ENCODE data around the gene APOBEC4.

GRCh38 chr1:183638649-183639387, 14.3 kb downstream of the APOBEC4 start:
- TF ChIP-seq POLR2A (IDR thresholded peaks at IDR 0.05) (no peak), EP300 (IDR thresholded peaks at IDR 0.05) (no peak), POLR2AphosphoS5 (IDR thresholded peaks at IDR 0.05) (no peak)
- TF ChIP-seq, protein P1, sequence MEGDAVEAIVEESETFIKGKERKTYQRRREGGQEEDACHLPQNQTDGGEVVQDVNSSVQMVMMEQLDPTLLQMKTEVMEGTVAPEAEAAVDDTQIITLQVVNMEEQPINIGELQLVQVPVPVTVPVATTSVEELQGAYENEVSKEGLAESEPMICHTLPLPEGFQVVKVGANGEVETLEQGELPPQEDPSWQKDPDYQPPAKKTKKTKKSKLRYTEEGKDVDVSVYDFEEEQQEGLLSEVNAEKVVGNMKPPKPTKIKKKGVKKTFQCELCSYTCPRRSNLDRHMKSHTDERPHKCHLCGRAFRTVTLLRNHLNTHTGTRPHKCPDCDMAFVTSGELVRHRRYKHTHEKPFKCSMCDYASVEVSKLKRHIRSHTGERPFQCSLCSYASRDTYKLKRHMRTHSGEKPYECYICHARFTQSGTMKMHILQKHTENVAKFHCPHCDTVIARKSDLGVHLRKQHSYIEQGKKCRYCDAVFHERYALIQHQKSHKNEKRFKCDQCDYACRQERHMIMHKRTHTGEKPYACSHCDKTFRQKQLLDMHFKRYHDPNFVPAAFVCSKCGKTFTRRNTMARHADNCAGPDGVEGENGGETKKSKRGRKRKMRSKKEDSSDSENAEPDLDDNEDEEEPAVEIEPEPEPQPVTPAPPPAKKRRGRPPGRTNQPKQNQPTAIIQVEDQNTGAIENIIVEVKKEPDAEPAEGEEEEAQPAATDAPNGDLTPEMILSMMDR (IDR thresholded peaks at IDR 0.05) = no peak

Measured in gastroesophageal sphincter (tissue), 3 donors.